K562 (cell line): ENCODE data around the gene TYW3. TPM values are rescaled to one million over a fixed set of nuclear protein-coding genes. Genes with fewer than 3 reads are reported as not detected.

Experiments
- ARID1B ChIP-seq: fragments of 450-650 bp; IDR thresholded peaks from 2 replicates; pipeline ENCODE4 v1.6.1; 2016; ENCODE audit warnings: antibody characterized with exemption, mild to moderate bottlenecking, inconsistent platforms
- BRD9 ChIP-seq: fragments of 450-650 bp; IDR thresholded peaks from 2 replicates; pipeline ENCODE4 v1.6.1; 2018; ENCODE audit warnings: low read depth; ENCODE audit not compliant: partially characterized antibody
- CBFB ChIP-seq: sonication (generic); formaldehyde crosslinking; IDR thresholded peaks from 2 replicates; pipeline ENCODE4 v1.4.0; 2020; ENCODE audit warnings: mild to moderate bottlenecking, missing genetic modification reagents
- HMGN3 ChIP-seq: IDR thresholded peaks from 2 replicates; pipeline ENCODE4 v1.6.1; 2011; ENCODE audit warnings: borderline replicate concordance, low read depth, mild to moderate bottlenecking, mixed read lengths, low read length; ENCODE audit not compliant: insufficient read length; ENCODE audit errors: extremely low read depth
- MAFG ChIP-seq: fragments of 450-650 bp; conservative IDR thresholded peaks from 2 replicates; pipeline ENCODE4 v1.6.1; 2016; ENCODE audit warnings: missing genetic modification characterization, missing compliant biosample characterization
- MAFK ChIP-seq: IDR thresholded peaks from 2 replicates; pipeline ENCODE4 v1.6.1; 2011; ENCODE audit warnings: low read length, improper control_type of control experiment
- MBD2 ChIP-seq: sonication (generic); IDR thresholded peaks from 2 replicates; pipeline ENCODE4 v1.6.1; 2016; ENCODE audit warnings: low read depth, borderline replicate concordance
- PML ChIP-seq: IDR thresholded peaks from 2 replicates; pipeline ENCODE4 v1.6.1; 2012; ENCODE audit warnings: low read length, inconsistent platforms
- PTTG1 ChIP-seq: fragments of 450-650 bp; IDR thresholded peaks from 2 replicates; pipeline ENCODE4 v1.6.1; 2016; ENCODE audit warnings: low read depth, mild to moderate bottlenecking, missing genetic modification characterization, missing compliant biosample characterization
- SAFB ChIP-seq: fragments of 200-400 bp; formaldehyde crosslinking; IDR thresholded peaks from 2 replicates; pipeline ENCODE4 v1.6.1; 2017; ENCODE audit warnings: low read depth, low read length, borderline replicate concordance
- SRSF1 ChIP-seq: fragments of 200-400 bp; formaldehyde crosslinking; IDR thresholded peaks from 2 replicates; pipeline ENCODE4 v1.6.1; 2017; ENCODE audit warnings: mild to moderate bottlenecking, low read depth, low read length, moderate library complexity
- TSC22D4 ChIP-seq: fragments of 450-650 bp; IDR thresholded peaks from 2 replicates; pipeline ENCODE4 v1.6.1; 2016; ENCODE audit warnings: missing genetic modification characterization, missing biosample characterization, control low read depth
- ZNF165 ChIP-seq: fragments of 250-450 bp; sonication (Bioruptor Pico); IDR thresholded peaks from 2 replicates; pipeline ENCODE4 v1.4.0; 2020; ENCODE audit warnings: borderline replicate concordance
- ZNF431 ChIP-seq: sonication (generic); formaldehyde crosslinking; IDR thresholded peaks from 2 replicates; pipeline ENCODE4 v1.8.0; 2022; ENCODE audit warnings: mild to moderate bottlenecking, missing genetic modification reagents
- ZNF740 ChIP-seq, 3 experiments: fragments of 200-800 bp in 1 of 3; sonication (Bioruptor generic) in 1 of 3; sonication (generic) in 1 of 3; formaldehyde crosslinking in 1 of 3; IDR thresholded peaks; 2 replicates each; pipeline versions ENCODE4 v1.6.1 to v1.8.0; 2016 to 2022; ENCODE audit warnings: mild to moderate bottlenecking in 2 of 3, missing compliant biosample characterization in 2 of 3, missing genetic modification characterization in 2 of 3, missing genetic modification reagents in 1 of 3
- ZNF79 ChIP-seq: fragments of 250-450 bp; sonication (Bioruptor Pico); IDR thresholded peaks from 2 replicates; pipeline ENCODE4 v1.4.0; 2020; ENCODE audit warnings: low read depth, mild to moderate bottlenecking, moderate library complexity
- polyA plus RNA-seq, 8 experiments: library from polyadenylated mRNA; depleted of rRNA in 4 of 8; stranded (reverse) in 5 of 8; unstranded in 3 of 8; fragments of >200 nt; fragmentation: Nextera tagmentation in 2 of 8; fragmentation: Illumina TruSeq in 1 of 8; extraction: Ambion mirVana in 2 of 8; extraction: Trizol in 1 of 8; gene quantifications; 2 replicates each; pipeline versions ENCODE4 v1.2.1 to v1.2.3, GENCODE V29; 2011 to 2014; ENCODE audit warnings: inconsistent platforms in 1 of 8, missing spikeins in 1 of 8
- total RNA-seq, 7 experiments: library from RNA; depleted of rRNA in 6 of 7; stranded (reverse); fragments of >200 nt in 6 of 7; fragmentation: Illumina TruSeq in 2 of 7; extraction: Trizol in 2 of 7; gene quantifications; 2 replicates each; pipeline versions ENCODE4 v1.2.1 to v1.2.3, GENCODE V29; 2011 to 2021; ENCODE audit warnings: low replicate concordance in 1 of 7
- TF ChIP-seq, protein P1 (sequence below): fragments of 450-650 bp; IDR thresholded peaks from 2 replicates; pipeline ENCODE4 v1.6.1; 2016
- TF ChIP-seq, protein P2 (sequence below): fragments of 450-650 bp; IDR thresholded peaks from 2 replicates; pipeline ENCODE4 v1.7.1; 2018; ENCODE audit warnings: mild to moderate bottlenecking, low read depth; ENCODE audit not compliant: partially characterized antibody
- TF ChIP-seq, protein P3 (sequence below), 2 experiments: fragments of 200-800 bp in 1 of 2; sonication (Bioruptor generic) in 1 of 2; sonication (generic) in 1 of 2; formaldehyde crosslinking in 1 of 2; IDR thresholded peaks in 1 of 2; conservative IDR thresholded peaks in 1 of 2; 2 replicates each; pipeline versions ENCODE4 v1.5.0 to v1.6.1; 2016 to 2020; ENCODE audit warnings: missing compliant biosample characterization in 1 of 2, missing genetic modification characterization in 1 of 2, missing genetic modification reagents in 1 of 2
- TF ChIP-seq, protein P4 (sequence below): fragments of 250-450 bp; sonication (Bioruptor Pico); IDR thresholded peaks from 2 replicates; pipeline ENCODE4 v1.4.0; 2020

The TYW3 gene
- total and polyA plus RNA-seq, 9 of the 15 experiments (the other 6 are each of a cell fraction or from before 2014, with no cell fraction given), result 22.0 to 54.0 (median 41.1) TPM

- TF ChIP-seq, protein P1, sequence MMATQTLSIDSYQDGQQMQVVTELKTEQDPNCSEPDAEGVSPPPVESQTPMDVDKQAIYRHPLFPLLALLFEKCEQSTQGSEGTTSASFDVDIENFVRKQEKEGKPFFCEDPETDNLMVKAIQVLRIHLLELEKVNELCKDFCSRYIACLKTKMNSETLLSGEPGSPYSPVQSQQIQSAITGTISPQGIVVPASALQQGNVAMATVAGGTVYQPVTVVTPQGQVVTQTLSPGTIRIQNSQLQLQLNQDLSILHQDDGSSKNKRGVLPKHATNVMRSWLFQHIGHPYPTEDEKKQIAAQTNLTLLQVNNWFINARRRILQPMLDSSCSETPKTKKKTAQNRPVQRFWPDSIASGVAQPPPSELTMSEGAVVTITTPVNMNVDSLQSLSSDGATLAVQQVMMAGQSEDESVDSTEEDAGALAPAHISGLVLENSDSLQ, result 0 out of 2 replicates have a peak, but pooled peaks have one; percentile 13
- TF ChIP-seq MAFG (tag) (no peak), ZNF431 (CRISPR knock-in tag) (no peak), BRD9 (peak; percentile 63), MBD2 (no peak), CBFB (CRISPR knock-in tag) (no peak), ZNF165 (CRISPR knock-in tag) (no peak), PTTG1 (no peak), ZNF740 (CRISPR knock-in tag; IDR thresholded peaks at IDR 0.05) (no peak; the same call in 1 of the 2 replicates), ZNF740 (tag; IDR thresholded peaks at IDR 0.05) (no peak), PML (peak; percentile 71; the same call in 1 of the 2 replicates), SRSF1 (no peak), MAFK (no peak), HMGN3 (no peak), ZNF79 (CRISPR knock-in tag) (no peak), SAFB (no peak), TSC22D4 (tag) (no peak), ARID1B (peak; percentile 38)
- TF ChIP-seq, protein P2, sequence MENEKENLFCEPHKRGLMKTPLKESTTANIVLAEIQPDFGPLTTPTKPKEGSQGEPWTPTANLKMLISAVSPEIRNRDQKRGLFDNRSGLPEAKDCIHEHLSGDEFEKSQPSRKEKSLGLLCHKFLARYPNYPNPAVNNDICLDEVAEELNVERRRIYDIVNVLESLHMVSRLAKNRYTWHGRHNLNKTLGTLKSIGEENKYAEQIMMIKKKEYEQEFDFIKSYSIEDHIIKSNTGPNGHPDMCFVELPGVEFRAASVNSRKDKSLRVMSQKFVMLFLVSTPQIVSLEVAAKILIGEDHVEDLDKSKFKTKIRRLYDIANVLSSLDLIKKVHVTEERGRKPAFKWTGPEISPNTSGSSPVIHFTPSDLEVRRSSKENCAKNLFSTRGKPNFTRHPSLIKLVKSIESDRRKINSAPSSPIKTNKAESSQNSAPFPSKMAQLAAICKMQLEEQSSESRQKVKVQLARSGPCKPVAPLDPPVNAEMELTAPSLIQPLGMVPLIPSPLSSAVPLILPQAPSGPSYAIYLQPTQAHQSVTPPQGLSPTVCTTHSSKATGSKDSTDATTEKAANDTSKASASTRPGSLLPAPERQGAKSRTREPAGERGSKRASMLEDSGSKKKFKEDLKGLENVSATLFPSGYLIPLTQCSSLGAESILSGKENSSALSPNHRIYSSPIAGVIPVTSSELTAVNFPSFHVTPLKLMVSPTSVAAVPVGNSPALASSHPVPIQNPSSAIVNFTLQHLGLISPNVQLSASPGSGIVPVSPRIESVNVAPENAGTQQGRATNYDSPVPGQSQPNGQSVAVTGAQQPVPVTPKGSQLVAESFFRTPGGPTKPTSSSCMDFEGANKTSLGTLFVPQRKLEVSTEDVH, result no peak
- TF ChIP-seq, protein P3, sequence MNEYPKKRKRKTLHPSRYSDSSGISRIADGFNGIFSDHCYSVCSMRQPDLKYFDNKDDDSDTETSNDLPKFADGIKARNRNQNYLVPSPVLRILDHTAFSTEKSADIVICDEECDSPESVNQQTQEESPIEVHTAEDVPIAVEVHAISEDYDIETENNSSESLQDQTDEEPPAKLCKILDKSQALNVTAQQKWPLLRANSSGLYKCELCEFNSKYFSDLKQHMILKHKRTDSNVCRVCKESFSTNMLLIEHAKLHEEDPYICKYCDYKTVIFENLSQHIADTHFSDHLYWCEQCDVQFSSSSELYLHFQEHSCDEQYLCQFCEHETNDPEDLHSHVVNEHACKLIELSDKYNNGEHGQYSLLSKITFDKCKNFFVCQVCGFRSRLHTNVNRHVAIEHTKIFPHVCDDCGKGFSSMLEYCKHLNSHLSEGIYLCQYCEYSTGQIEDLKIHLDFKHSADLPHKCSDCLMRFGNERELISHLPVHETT (CRISPR knock-in tag; conservative IDR thresholded peaks at IDR 0.05 in 1 of 2, IDR thresholded peaks at IDR 0.05 in 1 of 2), result no peak
- TF ChIP-seq, protein P4, sequence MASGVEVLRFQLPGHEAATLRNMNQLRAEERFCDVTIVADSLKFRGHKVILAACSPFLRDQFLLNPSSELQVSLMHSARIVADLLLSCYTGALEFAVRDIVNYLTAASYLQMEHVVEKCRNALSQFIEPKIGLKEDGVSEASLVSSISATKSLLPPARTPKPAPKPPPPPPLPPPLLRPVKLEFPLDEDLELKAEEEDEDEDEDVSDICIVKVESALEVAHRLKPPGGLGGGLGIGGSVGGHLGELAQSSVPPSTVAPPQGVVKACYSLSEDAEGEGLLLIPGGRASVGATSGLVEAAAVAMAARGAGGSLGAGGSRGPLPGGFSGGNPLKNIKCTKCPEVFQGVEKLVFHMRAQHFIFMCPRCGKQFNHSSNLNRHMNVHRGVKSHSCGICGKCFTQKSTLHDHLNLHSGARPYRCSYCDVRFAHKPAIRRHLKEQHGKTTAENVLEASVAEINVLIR (CRISPR knock-in tag), result no peak
Observed at GRCh38 chr1:74732960-74733603, at the start of gene TYW3, which contains the start of gene CRYZ (continued).
